22Rv1 (cell line): ENCODE measurements around the gene FAM47E.

Experiments used
- H3K27ac ChIP-seq: fragments of 450-650 bp; 2 replicates; pipeline ENCODE4 v1.5.1; 2017
- ZFX ChIP-seq: fragments of 450-650 bp; IDR thresholded peaks from 2 replicates; pipeline ENCODE4 v1.6.1; 2017; ENCODE audit warnings: antibody characterized with exemption, borderline replicate concordance
- TF ChIP-seq, protein P1 (sequence below): fragments of 450-650 bp; IDR thresholded peaks from 2 replicates; pipeline ENCODE4 v1.5.1; 2017; ENCODE audit warnings: mild to moderate bottlenecking

FAM47E gene

DNA sequence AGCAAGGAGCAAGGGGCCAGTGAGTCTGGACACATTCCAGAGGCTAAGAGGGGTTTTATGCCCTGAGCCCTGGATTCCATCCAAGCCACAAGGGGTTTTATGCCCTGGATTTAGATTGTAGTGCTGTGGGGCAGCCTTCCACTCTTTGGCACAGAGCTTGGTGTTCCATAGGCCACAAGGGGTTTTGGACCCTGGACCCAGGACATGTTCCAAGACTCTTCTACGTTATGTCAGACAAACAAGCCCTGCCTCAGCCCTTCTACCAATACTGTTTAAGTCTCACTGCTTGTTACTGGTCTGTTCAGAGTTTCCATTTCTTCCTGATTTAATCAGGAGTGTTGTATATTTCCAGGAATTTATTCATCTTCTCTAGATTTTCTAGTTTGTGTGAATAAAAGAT lies 25.1 kb upstream of the FAM47E start:
- no peak overlapping the region for H3K27ac ChIP-seq
- TF ChIP-seq, protein P1, sequence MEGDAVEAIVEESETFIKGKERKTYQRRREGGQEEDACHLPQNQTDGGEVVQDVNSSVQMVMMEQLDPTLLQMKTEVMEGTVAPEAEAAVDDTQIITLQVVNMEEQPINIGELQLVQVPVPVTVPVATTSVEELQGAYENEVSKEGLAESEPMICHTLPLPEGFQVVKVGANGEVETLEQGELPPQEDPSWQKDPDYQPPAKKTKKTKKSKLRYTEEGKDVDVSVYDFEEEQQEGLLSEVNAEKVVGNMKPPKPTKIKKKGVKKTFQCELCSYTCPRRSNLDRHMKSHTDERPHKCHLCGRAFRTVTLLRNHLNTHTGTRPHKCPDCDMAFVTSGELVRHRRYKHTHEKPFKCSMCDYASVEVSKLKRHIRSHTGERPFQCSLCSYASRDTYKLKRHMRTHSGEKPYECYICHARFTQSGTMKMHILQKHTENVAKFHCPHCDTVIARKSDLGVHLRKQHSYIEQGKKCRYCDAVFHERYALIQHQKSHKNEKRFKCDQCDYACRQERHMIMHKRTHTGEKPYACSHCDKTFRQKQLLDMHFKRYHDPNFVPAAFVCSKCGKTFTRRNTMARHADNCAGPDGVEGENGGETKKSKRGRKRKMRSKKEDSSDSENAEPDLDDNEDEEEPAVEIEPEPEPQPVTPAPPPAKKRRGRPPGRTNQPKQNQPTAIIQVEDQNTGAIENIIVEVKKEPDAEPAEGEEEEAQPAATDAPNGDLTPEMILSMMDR: no peak
- TF ChIP-seq ZFX: no peak

GRCh38 chr4:76232681-76233080 lies 18.8 kb upstream of the FAM47E start:
- TF ChIP-seq, protein P1: no peak
- no peak for TF ChIP-seq ZFX
- no peak overlapping the region for H3K27ac ChIP-seq

DNA sequence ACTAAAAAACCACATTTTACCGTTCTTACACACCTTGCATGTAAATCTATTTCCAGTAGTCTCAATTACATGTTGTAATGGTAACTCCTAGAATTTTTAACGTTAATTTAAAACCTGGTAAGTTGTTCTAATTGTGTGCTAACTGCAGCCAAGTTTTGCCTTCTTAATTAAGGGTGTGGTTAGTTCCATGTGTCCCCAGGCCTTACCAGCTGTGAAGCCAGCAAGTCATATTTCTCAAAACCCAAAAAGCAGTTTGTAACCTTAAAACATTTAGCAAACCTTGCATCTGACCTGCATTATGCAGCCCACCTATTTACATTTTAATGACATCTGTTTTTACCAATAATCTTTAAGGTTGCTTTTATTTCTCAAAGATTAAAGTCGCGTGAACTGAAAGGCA lies 18.4 kb upstream of the FAM47E start:
- TF ChIP-seq, protein P1: no peak
- TF ChIP-seq ZFX: no peak

GRCh38 chr4:76233529-76233928 lies 18.0 kb upstream of the FAM47E start:
- peak overlapping the region; percentile 93 for H3K27ac ChIP-seq
- no peak for TF ChIP-seq ZFX
- TF ChIP-seq, protein P1: no peak

More for the DNA sequence above, 18.4 kb upstream of the FAM47E start:
- H3K27ac ChIP-seq: peak overlapping the region; percentile 93; the same call in 1 of the 2 replicates

DNA sequence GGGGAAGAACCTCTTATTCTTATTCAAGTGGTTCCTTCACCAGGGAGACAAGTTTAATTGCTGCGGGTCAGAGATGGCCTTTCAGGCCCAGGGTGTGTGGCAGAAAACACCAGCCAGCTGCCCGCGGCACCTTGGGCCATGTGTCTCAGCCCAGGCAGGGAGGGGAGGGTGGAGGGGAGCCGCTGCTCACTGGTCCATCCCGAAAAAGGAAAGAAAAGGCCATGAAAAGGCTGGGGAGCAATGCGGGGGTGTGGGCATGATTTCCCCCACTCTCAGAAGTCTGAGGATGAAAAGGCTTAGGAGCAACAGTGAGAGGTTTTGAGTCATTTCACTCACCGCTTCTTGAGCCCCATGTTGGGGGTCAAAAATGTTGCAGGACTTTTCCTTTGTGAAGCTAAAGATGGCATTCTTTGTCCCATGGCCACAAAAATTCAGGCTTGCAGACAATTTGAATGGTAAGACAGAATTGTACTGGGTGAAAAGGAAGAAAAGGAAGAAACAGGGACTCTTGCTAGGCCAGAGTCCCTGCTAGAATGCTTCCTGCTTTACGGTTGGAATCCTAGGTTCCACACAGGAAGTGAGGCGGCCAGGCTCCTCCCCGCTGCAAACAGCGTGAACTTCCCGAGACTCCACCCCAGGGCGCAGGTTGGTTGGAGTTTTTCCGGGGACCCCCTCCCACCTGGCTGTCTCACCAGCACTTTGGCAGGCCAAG lies 17.4 kb upstream of the FAM47E start:
- H3K27ac ChIP-seq: peak overlapping the region; percentile 93
- TF ChIP-seq, protein P1: no peak
- TF ChIP-seq ZFX: no peak

- no peak for TF ChIP-seq ZFX
- TF ChIP-seq, protein P1: no peak
- peak overlapping the region; percentile 93 for H3K27ac ChIP-seq
Measured at GRCh38 chr4:76234679-76235044, 16.9 kb upstream of the FAM47E start.

DNA sequence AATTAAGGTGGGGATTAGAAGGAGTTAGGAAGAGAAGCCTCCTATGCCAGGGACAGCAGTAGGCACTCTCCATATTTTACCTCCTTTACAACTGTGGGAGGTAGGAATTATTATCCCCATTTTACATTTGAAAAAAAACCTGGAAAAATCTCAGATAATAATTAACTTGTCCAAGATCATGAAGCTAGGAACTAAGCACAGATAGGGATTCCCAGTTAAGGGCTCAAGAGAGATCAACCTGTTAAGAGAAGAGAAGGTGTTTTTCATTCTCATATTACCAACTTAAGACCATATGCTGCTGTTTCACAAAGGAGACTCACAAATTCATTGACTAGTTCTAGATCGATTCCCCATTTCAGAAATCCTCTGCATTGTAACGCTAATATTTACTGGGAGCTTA lies 16.1 kb upstream of the FAM47E start:
- TF ChIP-seq, protein P1: no peak
- TF ChIP-seq ZFX: no peak
- H3K27ac ChIP-seq: peak overlapping the region; percentile 93
